Nephron progenitor cell (in vitro differentiated cells): ENCODE data around the gene EPHX1.

Experiments
- DNase-seq: peaks from one replicate; pipeline ENCODE4 v3.0.0; 2021
- H3K27ac Mint-ChIP-seq: 2 replicates; pipeline ENCODE4 v1.8.0; 2021; ENCODE audit warnings: mild to moderate bottlenecking, moderate library complexity, mixed read lengths
- H3K27me3 Mint-ChIP-seq: 2 replicates; pipeline ENCODE4 v1.8.0; 2021; ENCODE audit warnings: mild to moderate bottlenecking, low read depth, mixed read lengths; ENCODE audit not compliant: poor library complexity
- H3K36me3 Mint-ChIP-seq: 2 replicates; pipeline ENCODE4 v1.8.0; 2021; ENCODE audit warnings: low read depth, mixed read lengths
- H3K4me1 Mint-ChIP-seq: 2 replicates; pipeline ENCODE4 v1.8.0; 2021; ENCODE audit warnings: mixed read lengths
- H3K4me3 Mint-ChIP-seq: 2 replicates; pipeline ENCODE4 v1.8.0; 2021; ENCODE audit warnings: mild to moderate bottlenecking, moderate library complexity, mixed read lengths
- H3K9me3 Mint-ChIP-seq: 2 replicates; pipeline ENCODE4 v1.8.0; 2021; ENCODE audit warnings: mild to moderate bottlenecking, moderate library complexity, mixed read lengths
- CTCF ChIP-seq: fragments of 200-600 bp; sonication (generic); IDR thresholded peaks from 2 replicates; pipeline ENCODE4 v1.5.0; 2021; ENCODE audit warnings: antibody characterized with exemption

EPHX1 gene

GRCh38 chr1:225825607-225826007 lies 15.7 kb downstream of the EPHX1 start:
- Mint-ChIP-seq H3K36me3 (peaks cover 17% of the 10 kb centered on the region), H3K4me1 (peaks cover 55% of the 10 kb centered on the region), H3K27me3 (peaks cover 4% of the 10 kb centered on the region), H3K4me3 (peak overlapping the region; percentile 57), H3K9me3 (no peaks in the 10 kb centered on the region), H3K27ac (peak overlapping the region; percentile 99)
- TF ChIP-seq CTCF, result no peak
- DNase-seq, result peak; percentile 36

GRCh38 chr1:225827076-225827475 lies 17.2 kb downstream of the EPHX1 start:
- peaks cover 4% of the 10 kb centered on the region for H3K27me3 Mint-ChIP-seq
- H3K4me1 Mint-ChIP-seq, result peaks cover 50% of the 10 kb centered on the region

GRCh38 chr1:225828706-225829345 lies 18.9 kb downstream of the EPHX1 start:
- peaks cover 38% of the 10 kb centered on the region for H3K4me1 Mint-ChIP-seq
- no peak overlapping the region for H3K4me3 Mint-ChIP-seq
- no peak for DNase-seq
- H3K36me3 Mint-ChIP-seq, result peaks cover 35% of the 10 kb centered on the region
- no peak overlapping the region for H3K27ac Mint-ChIP-seq
- no peaks in the 10 kb centered on the region for H3K9me3 Mint-ChIP-seq
- TF ChIP-seq CTCF, result no peak
- H3K27me3 Mint-ChIP-seq, result peaks cover 4% of the 10 kb centered on the region

More at GRCh38 chr1:225827076-225827475, 17.2 kb downstream of the EPHX1 start:
- H3K9me3 Mint-ChIP-seq, result no peaks in the 10 kb centered on the region
- TF ChIP-seq CTCF, result no peak
- H3K27ac Mint-ChIP-seq, result no peak overlapping the region
- H3K4me3 Mint-ChIP-seq, result no peak overlapping the region
- DNase-seq, result no peak
- H3K36me3 Mint-ChIP-seq, result peaks cover 28% of the 10 kb centered on the region

GRCh38 chr1:225830841-225831240 lies 20.9 kb downstream of the EPHX1 start:
- Mint-ChIP-seq H3K4me1 (peaks cover 18% of the 10 kb centered on the region), H3K36me3 (peaks cover 50% of the 10 kb centered on the region), H3K27ac (no peak overlapping the region), H3K9me3 (no peaks in the 10 kb centered on the region), H3K27me3 (peaks cover 4% of the 10 kb centered on the region), H3K4me3 (no peak overlapping the region)
- DNase-seq, result no peak
- TF ChIP-seq CTCF, result no peak

- no peak overlapping the region for H3K27ac Mint-ChIP-seq
- no peak for DNase-seq
- H3K27me3 Mint-ChIP-seq, result no peaks in the 10 kb centered on the region
- no peak for TF ChIP-seq CTCF
- H3K4me1 Mint-ChIP-seq, result no peaks in the 10 kb centered on the region
- no peaks in the 10 kb centered on the region for H3K9me3 Mint-ChIP-seq
- peaks cover 52% of the 10 kb centered on the region for H3K36me3 Mint-ChIP-seq
- H3K4me3 Mint-ChIP-seq, result no peak overlapping the region
Observed at GRCh38 chr1:225834417-225835329, 24.7 kb downstream of the EPHX1 start.
